Naive B cell (primary cell): ENCODE data around the gene ORC5. TPM values are rescaled to one million over a fixed set of nuclear protein-coding genes. Genes with fewer than 3 reads are reported as not detected.
A peak's percentile ranks its signal among the peaks of the same experiment; 100 is the strongest.
"Not testable (repeated sequence)": the region's sequence is repeated elsewhere in the genome, so short reads cannot be mapped to it uniquely, and the experiment has no call there.

ENCODE experiments used
- ATAC-seq, 2 donors: fragments of 150-1000 bp; cut with Tn5 transposase; 2 replicates each; pipeline ENCODE4 v1.10.0; 2021; ENCODE audit warnings: low read depth in 2 of 2, mild to moderate bottlenecking in 2 of 2, moderate library complexity in 2 of 2
- DNase-seq: peaks from one replicate; pipeline ENCODE4 v3.0.0; 2022
- H3K27ac Mint-ChIP-seq, 6 donors: one replicate each; pipeline ENCODE4 v1.8.0; 2020 to 2022; ENCODE audit warnings: mild to moderate bottlenecking in 6 of 6, mixed read lengths in 6 of 6, moderate library complexity in 5 of 6, inconsistent platforms in 2 of 6
- H3K27me3 Mint-ChIP-seq, 3 donors: one replicate each; pipeline ENCODE4 v1.8.0; 2021 to 2022; ENCODE audit warnings: mixed read lengths in 3 of 3, mild to moderate bottlenecking in 1 of 3
- H3K36me3 Mint-ChIP-seq, 2 donors: one replicate each; pipeline ENCODE4 v1.8.0; 2020 to 2022; ENCODE audit warnings: mixed read lengths in 2 of 2, inconsistent platforms in 1 of 2, mild to moderate bottlenecking in 1 of 2
- H3K4me1 Mint-ChIP-seq, 3 donors: one replicate each; pipeline ENCODE4 v1.8.0; 2020 to 2022; ENCODE audit warnings: mixed read lengths in 3 of 3, inconsistent platforms in 1 of 3, mild to moderate bottlenecking in 1 of 3, moderate library complexity in 1 of 3
- H3K4me3 Mint-ChIP-seq, 8 donors: one replicate each; pipeline ENCODE4 v1.8.0; 2020 to 2022; ENCODE audit warnings: mild to moderate bottlenecking in 8 of 8, mixed read lengths in 8 of 8, moderate library complexity in 8 of 8, inconsistent platforms in 2 of 8
- H3K9me3 Mint-ChIP-seq, 7 donors: one replicate each; pipeline ENCODE4 v1.8.0; 2020 to 2022; ENCODE audit warnings: mixed read lengths in 7 of 7, mild to moderate bottlenecking in 5 of 7, inconsistent platforms in 2 of 7, moderate library complexity in 1 of 7
- polyA plus RNA-seq, 6 donors: library from polyadenylated mRNA; unstranded; fragments of 300-500 nt; fragmentation: Illumina TruSeq; gene quantifications; one replicate each; pipeline ENCODE4 v1.2.3, GENCODE V29; 2021; ENCODE audit warnings: low read depth in 6 of 6

ORC5 gene
- polyA plus RNA-seq, 6 donors from 2014 or later, result 13.6 to 29.7 (median 20.0) TPM

- Mint-ChIP-seq H3K36me3 (peaks cover 0 to 1% of the 10 kb centered on the region in 2 donors), H3K27ac (no peak overlapping the region), H3K4me3 (no peak overlapping the region), H3K4me1 (peaks cover 0 to 4% (median 3%) of the 10 kb centered on the region in 3 donors), H3K27me3 (peaks cover 39 to 51% (median 39%) of the 10 kb centered on the region in 3 donors), H3K9me3 (peaks cover 0 to 6% (median 0%) of the 10 kb centered on the region in 7 donors)
- DNase-seq, result no peak
- ATAC-seq, result no peak
Measured at GRCh38 chr7:104228442-104228841, 20.6 kb upstream of the ORC5 start.

- Mint-ChIP-seq H3K9me3 (peaks cover 4 to 20% (median 10%) of the 10 kb centered on the region in 7 donors), H3K4me3 (no peak overlapping the region), H3K27me3 (peaks cover 31 to 47% (median 40%) of the 10 kb centered on the region in 3 donors), H3K36me3 (peaks cover 0 to 12% of the 10 kb centered on the region in 2 donors), H3K4me1 (no peaks in the 10 kb centered on the region), H3K27ac (no peak overlapping the region)
- no peak for DNase-seq
- no peak for ATAC-seq
Measured at GRCh38 chr7:104225451-104225850, 17.6 kb upstream of the ORC5 start.

GRCh38 chr7:104217620-104218019 is 9.8 kb upstream of the ORC5 start:
- DNase-seq (no peak), ATAC-seq (no peak)
- H3K4me1 Mint-ChIP-seq, result no peaks in the 10 kb centered on the region
- H3K9me3 Mint-ChIP-seq, result peaks cover 0 to 24% (median 16%) of the 10 kb centered on the region in 7 donors
- peaks cover 0 to 9% of the 10 kb centered on the region in 2 donors for H3K36me3 Mint-ChIP-seq
- no peak overlapping the region for H3K27ac Mint-ChIP-seq
- H3K4me3 Mint-ChIP-seq, result no peak overlapping the region
- peaks cover 27 to 35% (median 32%) of the 10 kb centered on the region in 3 donors for H3K27me3 Mint-ChIP-seq

GRCh38 chr7:104209063-104209462 is 1.2 kb upstream of the ORC5 start:
- Mint-ChIP-seq H3K27me3 (peaks cover 9 to 39% (median 31%) of the 10 kb centered on the region in 3 donors), H3K27ac (no peak overlapping the region), H3K4me3 (peak overlapping the region; percentile 42 to 99 (median 96)), H3K4me1 (peaks cover 22 to 26% (median 24%) of the 10 kb centered on the region in 3 donors), H3K36me3 (no peaks in the 10 kb centered on the region), H3K9me3 (peaks cover 0 to 9% (median 7%) of the 10 kb centered on the region in 7 donors)
- DNase-seq (no peak), ATAC-seq (no peak)

DNA sequence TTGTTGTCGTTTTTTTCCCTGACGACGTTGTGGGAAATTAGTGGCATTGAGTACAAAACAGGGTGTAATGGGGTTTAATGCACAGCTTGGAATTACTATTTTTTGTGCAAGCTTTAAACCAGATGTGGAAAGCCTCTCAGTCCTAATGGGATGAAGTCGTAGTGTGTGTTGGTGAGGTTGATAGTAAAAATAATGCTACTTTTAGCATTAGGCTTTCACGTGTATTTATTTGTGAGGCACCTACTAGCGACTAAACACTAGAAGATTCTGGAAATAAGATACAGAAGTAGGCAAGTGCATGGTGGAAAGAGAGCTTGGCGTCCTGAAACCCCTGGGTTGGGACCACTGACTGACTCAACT is 588 bp upstream of the ORC5 start:
- peaks cover 9 to 39% (median 31%) of the 10 kb centered on the region in 3 donors for H3K27me3 Mint-ChIP-seq
- H3K4me3 Mint-ChIP-seq, result peak overlapping the region; percentile 91 to 99 (median 96)
- ATAC-seq, result no peak
- peaks cover 24 to 26% (median 26%) of the 10 kb centered on the region in 3 donors for H3K4me1 Mint-ChIP-seq
- no peak for DNase-seq
- H3K27ac Mint-ChIP-seq, result peak overlapping the region; percentile 91 to 97 (median 96)
- H3K9me3 Mint-ChIP-seq, result peaks cover 0 to 9% (median 5%) of the 10 kb centered on the region in 7 donors
- H3K36me3 Mint-ChIP-seq, result peaks cover 6 to 7% of the 10 kb centered on the region in 2 donors

GRCh38 chr7:104207348-104207730 is 474 bp downstream of the ORC5 start:
- Mint-ChIP-seq H3K4me3 (peak overlapping the region; percentile 91 to 99 (median 96)), H3K27ac (peak overlapping the region; percentile 91 to 97 (median 95)), H3K4me1 (peaks cover 24 to 30% (median 26%) of the 10 kb centered on the region in 3 donors), H3K36me3 (peaks cover 14% of the 10 kb centered on the region in 2 donors), H3K27me3 (peaks cover 9 to 30% (median 23%) of the 10 kb centered on the region in 3 donors), H3K9me3 (peaks cover 0 to 4% (median 2%) of the 10 kb centered on the region in 7 donors)
- DNase-seq, result no peak
- ATAC-seq, result peak; percentile 23 to 33

DNA sequence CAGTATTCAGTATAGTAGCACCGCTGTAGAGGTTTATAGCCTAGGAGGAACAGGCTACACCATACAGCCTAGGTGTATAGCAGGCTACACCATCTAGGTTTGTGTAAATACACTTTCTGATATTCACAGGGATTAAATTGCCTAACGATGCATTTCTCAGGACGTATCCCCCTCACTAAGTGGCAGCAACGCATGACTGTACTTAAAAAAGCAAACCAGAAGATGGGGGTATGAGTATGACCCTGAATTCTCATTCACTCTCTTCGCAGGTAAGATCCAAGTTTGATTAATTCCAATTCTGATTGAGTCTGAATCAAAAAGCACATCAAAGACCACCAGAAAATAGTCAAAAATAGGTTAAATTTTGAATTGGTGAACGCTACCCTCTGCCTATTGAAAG is 972 bp downstream of the ORC5 start:
- H3K27me3 Mint-ChIP-seq, result peaks cover 9 to 26% (median 18%) of the 10 kb centered on the region in 3 donors
- peaks cover 0 to 4% (median 2%) of the 10 kb centered on the region in 7 donors for H3K9me3 Mint-ChIP-seq
- peaks cover 24 to 34% (median 26%) of the 10 kb centered on the region in 3 donors for H3K4me1 Mint-ChIP-seq
- ATAC-seq (no peak), DNase-seq (no peak)
- H3K27ac Mint-ChIP-seq, result peak overlapping the region in 3 of 6 donors; percentile 91 to 96 (median 95)
- H3K36me3 Mint-ChIP-seq, result peaks cover 18 to 19% of the 10 kb centered on the region in 2 donors
- H3K4me3 Mint-ChIP-seq, result peak overlapping the region; percentile 91 to 99 (median 96)

DNA sequence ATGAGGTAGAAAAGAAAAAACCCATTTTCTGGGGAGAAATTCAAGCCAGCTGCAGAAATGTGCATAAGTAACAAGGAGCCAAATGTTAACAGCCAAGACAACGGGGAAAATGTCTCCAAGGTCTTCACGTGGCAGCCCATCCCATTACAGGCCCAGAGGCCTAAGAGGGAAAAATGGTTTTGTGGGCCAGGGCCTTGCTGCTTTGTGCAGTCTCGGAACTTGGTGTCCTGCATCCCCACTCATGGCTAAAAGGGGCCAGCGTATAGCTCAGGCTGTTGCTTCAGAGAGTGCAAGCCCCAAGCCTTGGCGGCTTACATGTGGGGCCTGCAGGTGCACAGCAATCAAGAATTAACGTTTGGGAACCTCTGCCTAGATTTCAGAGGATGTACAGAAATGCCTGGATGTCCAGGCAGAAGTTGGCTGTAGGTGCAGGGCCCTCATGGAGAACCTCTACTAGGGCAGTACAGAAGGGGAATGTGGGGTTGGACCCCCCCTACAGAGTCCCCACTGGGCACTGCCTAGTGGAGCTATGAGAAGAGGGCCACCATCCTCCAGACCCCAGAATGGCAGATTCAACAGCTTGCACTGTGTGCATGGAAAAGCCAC is 9.0 kb downstream of the ORC5 start:
- H3K9me3 Mint-ChIP-seq, result peaks cover 0 to 10% (median 4%) of the 10 kb centered on the region in 7 donors
- peak overlapping the region in 1 of 6 donors; percentile 16 for H3K27ac Mint-ChIP-seq
- no peak overlapping the region for H3K4me3 Mint-ChIP-seq
- DNase-seq, result no peak
- ATAC-seq, result no peak
- H3K4me1 Mint-ChIP-seq, result peaks cover 0 to 11% (median 0%) of the 10 kb centered on the region in 3 donors
- peaks cover 47 to 64% of the 10 kb centered on the region in 2 donors for H3K36me3 Mint-ChIP-seq
- H3K27me3 Mint-ChIP-seq, result no peaks in the 10 kb centered on the region

DNA sequence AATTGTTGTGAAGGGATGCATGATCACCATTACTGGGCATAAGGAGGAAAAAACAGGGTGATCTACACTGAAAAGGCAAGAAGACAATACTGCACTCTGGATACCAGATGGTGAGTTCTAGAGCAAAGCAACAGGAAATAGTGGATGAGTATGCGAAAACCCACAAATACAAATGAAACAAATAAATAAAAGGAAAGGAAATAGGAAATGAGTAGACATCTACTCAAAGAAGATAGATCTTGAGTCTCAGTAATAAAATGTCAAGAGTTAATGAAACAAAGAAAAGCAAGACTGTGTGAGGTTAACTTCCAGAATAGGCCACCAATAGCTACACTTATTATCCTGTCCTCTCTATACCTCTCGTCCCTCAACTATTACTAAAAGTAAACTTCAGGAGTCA is 11.7 kb downstream of the ORC5 start:
- Mint-ChIP-seq H3K36me3 (peaks cover 52 to 72% of the 10 kb centered on the region in 2 donors), H3K27ac (peak overlapping the region in 1 of 6 donors; percentile 47), H3K27me3 (no peaks in the 10 kb centered on the region), H3K4me1 (no peaks in the 10 kb centered on the region), H3K9me3 (peaks cover 0 to 19% (median 10%) of the 10 kb centered on the region in 7 donors), H3K4me3 (no peak overlapping the region)
- DNase-seq, result no peak
- no peak for ATAC-seq

GRCh38 chr7:104192434-104192833 is 15.4 kb downstream of the ORC5 start:
- Mint-ChIP-seq H3K36me3 (peaks cover 36 to 74% of the 10 kb centered on the region in 2 donors), H3K27ac (no peak overlapping the region), H3K9me3 (peaks cover 0 to 13% (median 6%) of the 10 kb centered on the region in 7 donors), H3K4me3 (peak overlapping the region in 1 of 8 donors; percentile 22), H3K4me1 (no peaks in the 10 kb centered on the region), H3K27me3 (no peaks in the 10 kb centered on the region)
- no peak for ATAC-seq
- no peak for DNase-seq

DNA sequence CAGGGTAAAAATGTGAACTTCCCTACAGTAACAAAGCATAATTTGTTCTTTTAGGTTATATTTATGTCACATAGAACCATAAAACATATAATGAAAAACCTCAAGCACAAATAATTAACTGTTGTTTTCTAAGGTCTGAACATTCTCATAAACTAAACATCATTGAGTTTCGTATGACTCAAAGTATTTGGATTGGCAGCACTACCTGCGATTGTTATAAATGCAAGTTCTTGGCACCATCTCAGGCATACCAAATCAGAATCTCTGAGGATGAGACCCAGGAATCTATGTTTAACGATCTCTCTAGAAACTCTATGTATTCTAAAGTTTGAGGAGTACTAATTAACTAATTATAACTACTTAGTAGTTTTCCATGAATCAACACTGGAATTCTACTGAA is 22.5 kb downstream of the ORC5 start:
- Mint-ChIP-seq H3K9me3 (peaks cover 0 to 3% (median 0%) of the 10 kb centered on the region in 7 donors), H3K36me3 (peaks cover 21 to 38% of the 10 kb centered on the region in 2 donors), H3K4me1 (no peaks in the 10 kb centered on the region), H3K27ac (no peak overlapping the region), H3K4me3 (no peak overlapping the region), H3K27me3 (no peaks in the 10 kb centered on the region)
- no peak for ATAC-seq
- no peak for DNase-seq

DNA sequence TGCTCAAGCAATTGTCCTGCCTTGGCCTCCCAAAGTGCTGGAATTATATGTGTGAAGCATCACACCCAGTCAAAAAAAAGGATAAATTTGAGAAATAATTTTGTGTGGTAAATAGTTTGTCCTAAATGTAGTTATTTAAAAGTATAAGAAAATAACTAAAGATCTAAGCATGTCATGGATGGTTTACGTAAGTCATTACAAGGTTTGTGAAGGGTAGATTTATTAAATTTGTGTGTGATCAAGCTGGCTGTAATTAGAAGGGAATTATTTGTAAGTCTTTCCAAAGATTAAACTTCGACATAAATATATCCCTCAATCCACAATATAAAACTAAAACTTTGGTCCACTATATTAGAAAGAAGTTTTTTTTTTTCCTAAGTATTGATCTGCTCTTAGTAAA is 28.6 kb downstream of the ORC5 start:
- ATAC-seq (no peak), DNase-seq (no peak)
- Mint-ChIP-seq H3K4me1 (no peaks in the 10 kb centered on the region), H3K27ac (no peak overlapping the region), H3K36me3 (peaks cover 28 to 30% of the 10 kb centered on the region in 2 donors), H3K9me3 (peaks cover 0 to 21% (median 2%) of the 10 kb centered on the region in 7 donors), H3K27me3 (no peaks in the 10 kb centered on the region), H3K4me3 (no peak overlapping the region)

DNA sequence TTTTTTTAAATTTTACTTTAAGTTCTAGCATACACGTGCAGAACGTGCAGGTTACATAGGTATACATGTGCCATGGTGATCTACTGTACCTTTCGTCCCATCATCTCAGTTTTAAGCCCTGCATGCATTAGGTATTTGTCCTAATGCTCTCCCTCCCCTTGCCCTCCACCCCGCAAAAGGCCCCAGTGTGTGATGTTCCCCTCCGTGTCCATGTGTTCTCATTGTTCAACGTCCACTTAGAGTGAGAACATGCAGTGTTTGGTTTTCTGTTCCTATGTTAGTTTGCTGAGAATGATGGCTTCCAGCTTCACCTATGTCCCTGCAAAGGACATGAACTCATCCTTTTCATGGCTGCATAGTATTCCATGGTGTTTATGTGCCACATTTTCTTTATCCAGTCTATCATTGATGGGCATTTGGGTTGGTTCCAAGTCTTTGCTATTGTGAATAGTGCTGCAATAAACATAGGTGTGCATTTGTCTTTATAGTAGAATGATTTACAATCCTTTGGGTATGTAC is 30.2 kb downstream of the ORC5 start:
- ATAC-seq, H3K27ac Mint-ChIP-seq, DNase-seq, H3K27me3 Mint-ChIP-seq, H3K4me3 Mint-ChIP-seq, H3K4me1 Mint-ChIP-seq: not testable (repeated sequence)
- peaks cover 18 to 22% of the 10 kb centered on the region in 2 donors for H3K36me3 Mint-ChIP-seq
- H3K9me3 Mint-ChIP-seq, result peaks cover 0 to 21% (median 2%) of the 10 kb centered on the region in 7 donors

DNA sequence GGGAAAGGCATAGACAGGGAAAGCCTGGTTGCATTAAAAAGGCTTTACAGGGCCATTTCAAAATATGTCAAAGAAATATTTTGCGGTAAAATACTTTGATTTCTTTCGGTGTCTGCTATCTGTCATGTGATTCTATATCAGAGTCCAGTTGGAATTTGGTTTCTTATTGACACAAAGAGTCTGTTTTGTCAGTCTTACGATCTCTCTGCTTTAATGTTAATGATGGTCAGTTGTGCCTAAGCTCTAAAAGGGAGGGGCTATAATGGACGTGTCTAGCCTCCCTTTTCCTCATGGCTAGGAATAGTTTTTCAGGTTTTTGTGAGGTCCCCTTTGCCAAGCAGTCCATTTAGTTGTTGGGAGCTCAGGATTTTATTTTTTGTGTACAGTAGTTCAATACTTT is 31.5 kb downstream of the ORC5 start:
- H3K27ac Mint-ChIP-seq, result no peak overlapping the region

More for the DNA sequence above, 31.5 kb downstream of the ORC5 start:
- Mint-ChIP-seq H3K4me1 (no peaks in the 10 kb centered on the region), H3K36me3 (peaks cover 18 to 28% of the 10 kb centered on the region in 2 donors), H3K9me3 (peaks cover 0 to 21% (median 2%) of the 10 kb centered on the region in 7 donors), H3K4me3 (no peak overlapping the region), H3K27me3 (no peaks in the 10 kb centered on the region)
- ATAC-seq (no peak), DNase-seq (no peak)
